ENCODE results near the gene PHF3. TPM values are rescaled to one million over a fixed set of nuclear protein-coding genes. Genes with fewer than 3 reads are reported as not detected.

The PHF3 gene
- total RNA-seq, 2 donors from 2014 or later = 34.8 to 48.9 TPM

- ATAC-seq = no peak
- H3K27ac Mint-ChIP-seq = peak overlapping the region; percentile 94 to 97
- no peaks in the 10 kb centered on the region for H3K9me3 Mint-ChIP-seq
- no peak for DNase-seq (ENCODE audit: low spot score)
- peaks cover 24 to 36% of the 10 kb centered on the region in 2 donors for H3K4me1 Mint-ChIP-seq (ENCODE audit: low read depth in 2 of 2)
- peak overlapping the region; percentile 97 for H3K4me3 Mint-ChIP-seq
- H3K27me3 Mint-ChIP-seq = peaks cover 4 to 9% of the 10 kb centered on the region in 2 donors
- peaks cover 6% of the 10 kb centered on the region for H3K36me3 Mint-ChIP-seq
Measured at GRCh38 chr6:63634630-63635029, 972 bp upstream of the PHF3 start.

- Mint-ChIP-seq H3K27ac (peak overlapping the region; percentile 94 to 97), H3K36me3 (peaks cover 6% of the 10 kb centered on the region), H3K9me3 (no peaks in the 10 kb centered on the region), H3K4me1 (ENCODE audit: low read depth in 2 of 2) (peaks cover 28 to 42% of the 10 kb centered on the region in 2 donors), H3K4me3 (peak overlapping the region; percentile 97), H3K27me3 (peaks cover 4 to 9% of the 10 kb centered on the region in 2 donors)
- DNase-seq (ENCODE audit: low spot score) (no peak), ATAC-seq (no peak)
Measured at GRCh38 chr6:63635215-63635587, 401 bp upstream of the PHF3 start.

GRCh38 chr6:63636518-63637021 lies 968 bp downstream of the PHF3 start:
- Mint-ChIP-seq H3K36me3 (peaks cover 6% of the 10 kb centered on the region), H3K27me3 (peaks cover 2 to 4% of the 10 kb centered on the region in 2 donors), H3K9me3 (no peaks in the 10 kb centered on the region), H3K4me1 (ENCODE audit: low read depth in 2 of 2) (peaks cover 38 to 52% of the 10 kb centered on the region in 2 donors), H3K4me3 (peak overlapping the region; percentile 97), H3K27ac (peak overlapping the region; percentile 94 to 97)
- ATAC-seq = no peak
- peak; percentile 60 for DNase-seq (ENCODE audit: low spot score)

- H3K36me3 Mint-ChIP-seq = peaks cover 6% of the 10 kb centered on the region
- H3K4me3 Mint-ChIP-seq = peak overlapping the region; percentile 97
- DNase-seq (ENCODE audit: low spot score) = no peak
- no peaks in the 10 kb centered on the region for H3K9me3 Mint-ChIP-seq
- H3K4me1 Mint-ChIP-seq (ENCODE audit: low read depth in 2 of 2) = peaks cover 38 to 56% of the 10 kb centered on the region in 2 donors
- no peaks in the 10 kb centered on the region for H3K27me3 Mint-ChIP-seq
- no peak for ATAC-seq
- H3K27ac Mint-ChIP-seq = peak overlapping the region in 1 of 2 donors; percentile 97
Measured at GRCh38 chr6:63637865-63638445, 2.4 kb downstream of the PHF3 start.

GRCh38 chr6:63640062-63640461 lies 4.5 kb downstream of the PHF3 start:
- H3K27me3 Mint-ChIP-seq = no peaks in the 10 kb centered on the region
- DNase-seq (ENCODE audit: low spot score) = no peak
- no peak for ATAC-seq
- H3K36me3 Mint-ChIP-seq = peaks cover 6% of the 10 kb centered on the region
- no peak overlapping the region for H3K27ac Mint-ChIP-seq
- H3K4me3 Mint-ChIP-seq = no peak overlapping the region
- peaks cover 36 to 54% of the 10 kb centered on the region in 2 donors for H3K4me1 Mint-ChIP-seq (ENCODE audit: low read depth in 2 of 2)
- no peaks in the 10 kb centered on the region for H3K9me3 Mint-ChIP-seq

GRCh38 chr6:63643862-63644261 lies 8.3 kb downstream of the PHF3 start:
- Mint-ChIP-seq H3K27ac (no peak overlapping the region), H3K4me3 (no peak overlapping the region), H3K4me1 (ENCODE audit: low read depth in 2 of 2) (peaks cover 19 to 34% of the 10 kb centered on the region in 2 donors), H3K36me3 (no peaks in the 10 kb centered on the region), H3K9me3 (no peaks in the 10 kb centered on the region), H3K27me3 (no peaks in the 10 kb centered on the region)
- no peak for ATAC-seq
- DNase-seq (ENCODE audit: low spot score) = no peak

- Mint-ChIP-seq H3K4me3 (no peak overlapping the region), H3K27me3 (no peaks in the 10 kb centered on the region), H3K27ac (no peak overlapping the region), H3K36me3 (no peaks in the 10 kb centered on the region), H3K9me3 (no peaks in the 10 kb centered on the region), H3K4me1 (ENCODE audit: low read depth in 2 of 2) (peaks cover 16 to 26% of the 10 kb centered on the region in 2 donors)
- ATAC-seq (no peak), DNase-seq (ENCODE audit: low spot score) (no peak)
Measured at GRCh38 chr6:63644668-63645326, 9.2 kb downstream of the PHF3 start.

- no peak overlapping the region for H3K4me3 Mint-ChIP-seq
- no peaks in the 10 kb centered on the region for H3K9me3 Mint-ChIP-seq
- no peak overlapping the region for H3K27ac Mint-ChIP-seq
- H3K4me1 Mint-ChIP-seq (ENCODE audit: low read depth in 2 of 2) = peaks cover 27 to 35% of the 10 kb centered on the region in 2 donors
- no peak for DNase-seq (ENCODE audit: low spot score)
- no peaks in the 10 kb centered on the region for H3K27me3 Mint-ChIP-seq
- H3K36me3 Mint-ChIP-seq = peaks cover 13% of the 10 kb centered on the region
- ATAC-seq = no peak
Measured at GRCh38 chr6:63649269-63649668, 13.7 kb downstream of the PHF3 start.

GRCh38 chr6:63649847-63650265 lies 14.3 kb downstream of the PHF3 start:
- peaks cover 31 to 38% of the 10 kb centered on the region in 2 donors for H3K4me1 Mint-ChIP-seq (ENCODE audit: low read depth in 2 of 2)
- no peak for ATAC-seq
- H3K4me3 Mint-ChIP-seq = no peak overlapping the region
- no peak overlapping the region for H3K27ac Mint-ChIP-seq
- peaks cover 13% of the 10 kb centered on the region for H3K36me3 Mint-ChIP-seq
- H3K9me3 Mint-ChIP-seq = no peaks in the 10 kb centered on the region
- H3K27me3 Mint-ChIP-seq = no peaks in the 10 kb centered on the region
- DNase-seq (ENCODE audit: low spot score) = no peak

- Mint-ChIP-seq H3K27ac (no peak overlapping the region), H3K4me1 (ENCODE audit: low read depth in 2 of 2) (peaks cover 49 to 57% of the 10 kb centered on the region in 2 donors)
- no peak for DNase-seq (ENCODE audit: low spot score)
Measured at GRCh38 chr6:63652980-63653379, 17.4 kb downstream of the PHF3 start.

GRCh38 chr6:63660757-63661156 lies 25.2 kb downstream of the PHF3 start:
- ATAC-seq = no peak
- no peaks in the 10 kb centered on the region for H3K27me3 Mint-ChIP-seq
- H3K4me1 Mint-ChIP-seq (ENCODE audit: low read depth in 2 of 2) = peaks cover 46 to 60% of the 10 kb centered on the region in 2 donors
- H3K36me3 Mint-ChIP-seq = no peaks in the 10 kb centered on the region
- no peaks in the 10 kb centered on the region for H3K9me3 Mint-ChIP-seq
- DNase-seq (ENCODE audit: low spot score) = no peak
- H3K4me3 Mint-ChIP-seq = no peak overlapping the region
- H3K27ac Mint-ChIP-seq = no peak overlapping the region

More at GRCh38 chr6:63652980-63653379, 17.4 kb downstream of the PHF3 start:
- Mint-ChIP-seq H3K36me3 (peaks cover 13% of the 10 kb centered on the region), H3K4me3 (no peak overlapping the region), H3K9me3 (no peaks in the 10 kb centered on the region), H3K27me3 (no peaks in the 10 kb centered on the region)
- ATAC-seq = no peak

- DNase-seq (ENCODE audit: low spot score) (no peak), ATAC-seq (no peak)
- H3K4me3 Mint-ChIP-seq = no peak overlapping the region
- no peak overlapping the region for H3K27ac Mint-ChIP-seq
- no peaks in the 10 kb centered on the region for H3K36me3 Mint-ChIP-seq
- H3K4me1 Mint-ChIP-seq (ENCODE audit: low read depth in 2 of 2) = peaks cover 39 to 52% of the 10 kb centered on the region in 2 donors
- H3K9me3 Mint-ChIP-seq = no peaks in the 10 kb centered on the region
- no peaks in the 10 kb centered on the region for H3K27me3 Mint-ChIP-seq
Measured at GRCh38 chr6:63661769-63662168, 26.2 kb downstream of the PHF3 start.

- Mint-ChIP-seq H3K9me3 (no peaks in the 10 kb centered on the region), H3K27me3 (no peaks in the 10 kb centered on the region), H3K27ac (no peak overlapping the region), H3K36me3 (no peaks in the 10 kb centered on the region), H3K4me1 (ENCODE audit: low read depth in 2 of 2) (peaks cover 31 to 43% of the 10 kb centered on the region in 2 donors), H3K4me3 (no peak overlapping the region)
- ATAC-seq (no peak), DNase-seq (ENCODE audit: low spot score) (no peak)
Measured at GRCh38 chr6:63663147-63663955, 27.7 kb downstream of the PHF3 start.

- no peak for ATAC-seq
- H3K9me3 Mint-ChIP-seq = no peaks in the 10 kb centered on the region
- H3K27ac Mint-ChIP-seq = no peak overlapping the region
- no peaks in the 10 kb centered on the region for H3K36me3 Mint-ChIP-seq
- peaks cover 26 to 39% of the 10 kb centered on the region in 2 donors for H3K4me1 Mint-ChIP-seq (ENCODE audit: low read depth in 2 of 2)
- H3K27me3 Mint-ChIP-seq = no peaks in the 10 kb centered on the region
- no peak overlapping the region for H3K4me3 Mint-ChIP-seq
- no peak for DNase-seq (ENCODE audit: low spot score)
Measured at GRCh38 chr6:63663956-63664281, 28.3 kb downstream of the PHF3 start.

Measured in natural killer cell treated with Interleukin-12 subunit alpha and Interleukin-12 subunit beta and Interleukin-15 and Interleukin-18, amount 100 ng/mL, for 72 hours (primary cell).